GM18861 (cell line): ENCODE measurements around the gene VAMP1.

ENCODE experiments used
- ATAC-seq: cut with Tn5 transposase; IDR thresholded peaks from one replicate; pipeline ENCODE4 v1.9.1; 2021; ENCODE audit not compliant: unreplicated experiment

Gene VAMP1

GRCh38 chr12:6426882-6427671 lies 43.4 kb downstream of the VAMP1 start:
- peak; percentile 59 for ATAC-seq

GRCh38 chr12:6425590-6426531 lies 44.6 kb downstream of the VAMP1 start:
- ATAC-seq: peak; percentile 24

GRCh38 chr12:6424866-6425265 lies 45.6 kb downstream of the VAMP1 start:
- no peak for ATAC-seq

- no peak for ATAC-seq
Measured at GRCh38 chr12:6424008-6424347, 46.5 kb downstream of the VAMP1 start.

- peak; percentile 30 for ATAC-seq
Measured at GRCh38 chr12:6423267-6424007, 47.0 kb downstream of the VAMP1 start.

GRCh38 chr12:6420364-6420763 lies 50.1 kb downstream of the VAMP1 start:
- ATAC-seq: no peak

- ATAC-seq: no peak
Measured at GRCh38 chr12:6418796-6419195, 51.7 kb downstream of the VAMP1 start.

GRCh38 chr12:6416596-6416995 lies 53.9 kb downstream of the VAMP1 start:
- no peak for ATAC-seq
